Neural cell (in vitro differentiated cells): ENCODE results near the gene WDR7. TPM values are rescaled to one million over a fixed set of nuclear protein-coding genes. Genes with fewer than 3 reads are reported as not detected.

Experiments
- H2AFZ ChIP-seq: fragments of 200-600, 300-800 bp; sonication (generic), shearing (Covaris generic); 2 replicates; pipeline ENCODE4 v1.6.0; 2014; ENCODE audit warnings: low read depth, mild to moderate bottlenecking, antibody characterized with exemption, low read length, moderate library complexity
- H3F3A ChIP-seq: fragments of 200-600 bp; shearing (Covaris generic); 2 replicates; pipeline ENCODE4 v1.6.1; 2016; ENCODE audit warnings: mild to moderate bottlenecking, moderate library complexity, mixed read lengths, antibody characterized with exemption, low read length; ENCODE audit not compliant: insufficient read depth, poor library complexity, severe bottlenecking
- H3K27ac ChIP-seq: fragments of 200-600, 300-800 bp; sonication (generic), shearing (Covaris generic); 2 replicates; pipeline ENCODE4 v1.5.1; 2014; ENCODE audit warnings: mild to moderate bottlenecking, low read length, moderate library complexity
- H3K27me3 ChIP-seq: fragments of 300-800, 200-600 bp; sonication (generic), shearing (Covaris generic); 2 replicates; pipeline ENCODE4 v1.6.0; 2014; ENCODE audit warnings: mild to moderate bottlenecking, low read depth, low read length, moderate library complexity; ENCODE audit not compliant: insufficient read depth
- H3K36me3 ChIP-seq: fragments of 300-800, 200-600 bp; sonication (generic), shearing (Covaris generic); 2 replicates; pipeline ENCODE4 v1.5.1; 2014; ENCODE audit warnings: mild to moderate bottlenecking, antibody characterized with exemption, low read length, moderate library complexity; ENCODE audit not compliant: insufficient read depth
- H3K4me2 ChIP-seq: fragments of 300-800, 200-600 bp; sonication (generic), shearing (Covaris generic); 2 replicates; pipeline ENCODE4 v1.6.0; 2014; ENCODE audit warnings: mild to moderate bottlenecking, low read length
- H3K4me3 ChIP-seq: fragments of 300-800, 200-600 bp; sonication (generic), shearing (Covaris generic); 2 replicates; pipeline ENCODE4 v1.5.1; 2014; ENCODE audit warnings: mild to moderate bottlenecking, low read length, moderate library complexity
- H3K79me2 ChIP-seq: fragments of 200-600 bp; shearing (Covaris generic); replicated peaks from 2 replicates; pipeline ENCODE4 v1.6.0; 2014; ENCODE audit warnings: mild to moderate bottlenecking, low read length, moderate library complexity; ENCODE audit not compliant: insufficient read depth
- H3K9ac ChIP-seq: fragments of 300-800, 200-600 bp; sonication (generic), shearing (Covaris generic); 2 replicates; pipeline ENCODE4 v1.6.1; 2016; ENCODE audit warnings: mild to moderate bottlenecking, low read length, mixed read lengths
- H3K9me2 ChIP-seq: fragments of 200-600 bp; shearing (Covaris generic); 2 replicates; pipeline ENCODE4 v1.6.1; 2016; ENCODE audit warnings: mild to moderate bottlenecking, low read length, mixed read lengths; ENCODE audit not compliant: insufficient read depth
- H3K9me3 ChIP-seq: fragments of 200-600, 300-800 bp; sonication (generic), shearing (Covaris generic); 2 replicates; pipeline ENCODE4 v1.6.1; 2016; ENCODE audit warnings: mild to moderate bottlenecking, mixed run types, low read length, moderate library complexity, mixed read lengths
- H4K20me1 ChIP-seq: fragments of 200-600 bp; shearing (Covaris generic); 2 replicates; pipeline ENCODE4 v1.6.1; 2016; ENCODE audit warnings: mild to moderate bottlenecking, mixed run types; ENCODE audit not compliant: insufficient read depth
- EP300 ChIP-seq: fragments of 450-650 bp; conservative IDR thresholded peaks from 2 replicates; pipeline ENCODE4 v1.6.1; 2014; ENCODE audit warnings: antibody characterized with exemption, mild to moderate bottlenecking, moderate library complexity; ENCODE audit not compliant: poor library complexity, severe bottlenecking
- EZH2 ChIP-seq: fragments of 200-600, 300-800 bp; shearing (Covaris generic), sonication (generic); IDR thresholded peaks from 2 replicates; pipeline ENCODE4 v1.6.1; 2014; ENCODE audit warnings: antibody characterized with exemption, low read length, borderline replicate concordance, mild to moderate bottlenecking; ENCODE audit not compliant: insufficient read depth, poor library complexity, severe bottlenecking
- MXI1 ChIP-seq: fragments of 450-650 bp; conservative IDR thresholded peaks from 2 replicates; pipeline ENCODE4 v1.6.1; 2014; ENCODE audit warnings: antibody characterized with exemption, mild to moderate bottlenecking; ENCODE audit not compliant: poor library complexity, severe bottlenecking
- POLR2AphosphoS5 ChIP-seq: IDR thresholded peaks from 2 replicates; pipeline ENCODE4 v1.6.1; 2012
- RAD21 ChIP-seq: fragments of 450-650 bp; conservative IDR thresholded peaks from 2 replicates; pipeline ENCODE4 v1.6.1; 2014; ENCODE audit warnings: antibody characterized with exemption, mild to moderate bottlenecking, moderate library complexity
- REST ChIP-seq: IDR thresholded peaks from 2 replicates; pipeline ENCODE4 v1.6.1; 2012; ENCODE audit warnings: borderline replicate concordance
- SMC3 ChIP-seq: fragments of 450-650 bp; conservative IDR thresholded peaks from 2 replicates; pipeline ENCODE4 v1.6.1; 2014; ENCODE audit warnings: antibody characterized with exemption, mild to moderate bottlenecking, moderate library complexity; ENCODE audit not compliant: poor library complexity
- TAF1 ChIP-seq: IDR thresholded peaks from 2 replicates; pipeline ENCODE4 v1.6.1; 2012; ENCODE audit warnings: low read depth
- polyA plus RNA-seq: library from polyadenylated mRNA; depleted of rRNA; stranded (reverse); fragments of >200 nt; gene quantifications from 2 replicates; pipeline ENCODE4 v1.2.3, GENCODE V29; 2014
- TF ChIP-seq, protein P1 (sequence below): fragments of 450-650 bp; IDR thresholded peaks from 2 replicates; pipeline ENCODE4 v1.5.1; 2014; ENCODE audit warnings: antibody characterized with exemption, mild to moderate bottlenecking, moderate library complexity; ENCODE audit not compliant: poor library complexity, severe bottlenecking

Gene WDR7
- polyA plus RNA-seq, 1 donor from 2014 or later: 15.1 TPM

- no peaks in the 10 kb centered on the region for H3K36me3 ChIP-seq
- H4K20me1 ChIP-seq: no peaks in the 10 kb centered on the region
- no peak overlapping the region for H3K4me2 ChIP-seq
- no peaks in the 10 kb centered on the region for H3K9me3 ChIP-seq
- H3K27me3 ChIP-seq: no peaks in the 10 kb centered on the region
- H3K9me2 ChIP-seq: no peaks in the 10 kb centered on the region
- TF ChIP-seq EP300 (no peak), MXI1 (no peak), RAD21 (no peak), REST (no peak), POLR2AphosphoS5 (no peak), TAF1 (no peak), EZH2 (no peak), SMC3 (no peak)
- TF ChIP-seq, protein P1, sequence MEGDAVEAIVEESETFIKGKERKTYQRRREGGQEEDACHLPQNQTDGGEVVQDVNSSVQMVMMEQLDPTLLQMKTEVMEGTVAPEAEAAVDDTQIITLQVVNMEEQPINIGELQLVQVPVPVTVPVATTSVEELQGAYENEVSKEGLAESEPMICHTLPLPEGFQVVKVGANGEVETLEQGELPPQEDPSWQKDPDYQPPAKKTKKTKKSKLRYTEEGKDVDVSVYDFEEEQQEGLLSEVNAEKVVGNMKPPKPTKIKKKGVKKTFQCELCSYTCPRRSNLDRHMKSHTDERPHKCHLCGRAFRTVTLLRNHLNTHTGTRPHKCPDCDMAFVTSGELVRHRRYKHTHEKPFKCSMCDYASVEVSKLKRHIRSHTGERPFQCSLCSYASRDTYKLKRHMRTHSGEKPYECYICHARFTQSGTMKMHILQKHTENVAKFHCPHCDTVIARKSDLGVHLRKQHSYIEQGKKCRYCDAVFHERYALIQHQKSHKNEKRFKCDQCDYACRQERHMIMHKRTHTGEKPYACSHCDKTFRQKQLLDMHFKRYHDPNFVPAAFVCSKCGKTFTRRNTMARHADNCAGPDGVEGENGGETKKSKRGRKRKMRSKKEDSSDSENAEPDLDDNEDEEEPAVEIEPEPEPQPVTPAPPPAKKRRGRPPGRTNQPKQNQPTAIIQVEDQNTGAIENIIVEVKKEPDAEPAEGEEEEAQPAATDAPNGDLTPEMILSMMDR: no peak
- H3K4me3 ChIP-seq: no peak overlapping the region
- no peak overlapping the region for H3K27ac ChIP-seq
- H3K79me2 ChIP-seq: no peaks in the 10 kb centered on the region
- no peak overlapping the region for H3K9ac ChIP-seq
- no peak overlapping the region for H2AFZ ChIP-seq
- H3F3A ChIP-seq: no peaks in the 10 kb centered on the region
These were observed 400.0 kb downstream of the WDR7 start for GRCh38 chr18:57051021-57051656.

- H3K9me3 ChIP-seq: no peaks in the 10 kb centered on the region
- H3K9ac ChIP-seq: no peak overlapping the region
- H3K36me3 ChIP-seq: no peaks in the 10 kb centered on the region
- no peak overlapping the region for H3K27ac ChIP-seq
- H2AFZ ChIP-seq: no peak overlapping the region
- no peaks in the 10 kb centered on the region for H4K20me1 ChIP-seq
- no peaks in the 10 kb centered on the region for H3F3A ChIP-seq
- TF ChIP-seq POLR2AphosphoS5 (no peak), SMC3 (no peak), MXI1 (no peak), REST (no peak)
- no peaks in the 10 kb centered on the region for H3K9me2 ChIP-seq
- no peaks in the 10 kb centered on the region for H3K79me2 ChIP-seq
- no peak overlapping the region for H3K4me3 ChIP-seq
- no peaks in the 10 kb centered on the region for H3K27me3 ChIP-seq
- H3K4me2 ChIP-seq: no peak overlapping the region
These were observed 400.5 kb downstream of the WDR7 start for GRCh38 chr18:57051657-57052044.
